GM18498 (cell line): ENCODE data around the gene TMEM132E.

Experiments used
- ATAC-seq: cut with Tn5 transposase; IDR thresholded peaks from one replicate; pipeline ENCODE4 v1.9.1; 2021; ENCODE audit warnings: mild to moderate bottlenecking, moderate library complexity; ENCODE audit not compliant: unreplicated experiment

Gene TMEM132E

GRCh38 chr17:34656801-34657200 lies 77.4 kb downstream of the TMEM132E start:
- no peak for ATAC-seq

- ATAC-seq, result no peak
Observed at GRCh38 chr17:34658811-34659560, 79.6 kb downstream of the TMEM132E start.

- ATAC-seq, result no peak
Observed at GRCh38 chr17:34663714-34664113, 84.3 kb downstream of the TMEM132E start.

- no peak for ATAC-seq
Observed at GRCh38 chr17:34665150-34665806, 85.9 kb downstream of the TMEM132E start.

DNA sequence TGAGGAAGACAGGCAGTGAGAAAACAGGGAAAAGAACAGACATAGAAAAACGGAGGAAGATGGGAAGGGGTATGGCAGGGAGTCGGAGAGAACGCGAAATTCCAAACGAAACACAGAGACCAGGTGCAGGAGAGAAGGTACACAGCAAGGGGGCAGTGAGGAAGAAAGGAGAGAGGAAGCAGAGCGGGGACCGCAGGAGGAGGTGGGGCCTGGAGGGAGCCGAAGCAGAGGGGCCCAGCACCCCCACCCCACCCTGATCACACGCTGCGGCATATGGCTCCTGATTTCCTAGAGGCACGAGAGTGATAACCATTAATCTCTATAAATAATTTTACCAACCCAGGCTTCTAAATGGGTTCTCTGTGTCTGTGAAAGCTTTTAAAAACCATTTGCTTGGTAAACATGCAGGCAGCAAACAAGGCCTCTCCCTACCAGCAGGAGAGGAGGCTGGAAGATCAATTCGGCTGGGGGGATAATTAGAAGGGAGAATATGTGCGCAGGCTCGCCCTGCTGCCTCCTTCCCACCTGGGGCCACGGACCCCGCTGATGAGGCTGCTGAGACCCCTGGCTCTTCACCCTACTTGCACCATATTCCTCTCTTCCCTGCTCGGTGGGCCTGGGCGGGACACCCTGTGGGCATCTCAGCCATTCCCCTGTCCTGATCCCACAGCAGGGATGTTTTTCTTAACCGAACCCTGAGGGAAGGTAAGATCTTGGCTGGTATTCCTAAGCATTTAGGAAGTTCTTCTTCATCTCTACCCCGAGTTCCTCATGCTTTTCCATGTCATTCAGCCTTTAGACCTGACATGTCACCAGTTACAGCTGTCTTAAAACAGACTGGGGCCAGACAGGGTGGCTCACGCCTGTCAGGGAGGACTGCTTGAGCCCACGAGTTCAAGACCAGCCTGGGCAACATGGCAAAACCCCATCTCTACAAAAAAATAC lies 86.7 kb downstream of the TMEM132E start:
- ATAC-seq, result no peak

DNA sequence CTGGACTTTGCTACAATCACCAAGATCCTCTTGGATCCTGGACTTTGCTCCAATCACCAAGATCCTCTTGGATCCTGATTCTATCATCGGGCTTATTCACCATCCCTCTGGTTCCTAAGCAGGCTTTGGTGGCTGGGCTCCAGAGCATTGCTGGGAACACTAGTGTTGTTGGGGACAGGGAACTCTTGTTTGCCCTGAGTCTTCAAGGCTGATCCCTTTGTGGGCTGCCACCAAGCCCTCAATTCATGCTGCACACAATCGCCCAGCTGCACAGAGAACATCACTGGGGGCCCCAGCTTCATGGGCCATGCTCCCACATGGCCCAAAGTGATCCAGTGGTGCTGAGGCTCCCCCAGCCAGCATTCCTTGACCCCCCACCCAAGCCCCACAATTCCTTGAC lies 88.3 kb downstream of the TMEM132E start:
- no peak for ATAC-seq

- ATAC-seq, result no peak
Observed at GRCh38 chr17:34668206-34668605, 88.8 kb downstream of the TMEM132E start.

GRCh38 chr17:34669511-34669910 lies 90.1 kb downstream of the TMEM132E start:
- ATAC-seq, result no peak

DNA sequence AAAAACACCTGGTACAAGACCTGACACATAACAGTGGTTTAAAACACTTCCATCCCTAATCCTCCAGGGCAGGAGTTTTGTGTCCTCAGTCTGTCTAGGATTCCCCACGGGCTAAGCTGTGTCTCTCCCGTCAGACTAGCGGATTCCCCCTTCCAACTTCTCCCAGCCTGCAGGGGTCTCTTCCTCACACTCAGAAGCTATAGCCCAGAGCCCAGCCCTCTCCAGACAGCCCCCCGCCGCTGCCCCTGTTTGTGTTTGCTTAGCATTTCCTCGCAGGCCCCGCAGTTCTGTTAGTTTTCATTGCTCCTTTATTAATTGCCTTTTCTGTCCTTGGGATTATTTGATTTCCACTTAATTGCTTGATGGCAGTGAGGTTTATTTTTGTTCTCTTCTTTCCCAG lies 91.2 kb downstream of the TMEM132E start:
- no peak for ATAC-seq

GRCh38 chr17:34671191-34671590 lies 91.8 kb downstream of the TMEM132E start:
- ATAC-seq, result no peak

DNA sequence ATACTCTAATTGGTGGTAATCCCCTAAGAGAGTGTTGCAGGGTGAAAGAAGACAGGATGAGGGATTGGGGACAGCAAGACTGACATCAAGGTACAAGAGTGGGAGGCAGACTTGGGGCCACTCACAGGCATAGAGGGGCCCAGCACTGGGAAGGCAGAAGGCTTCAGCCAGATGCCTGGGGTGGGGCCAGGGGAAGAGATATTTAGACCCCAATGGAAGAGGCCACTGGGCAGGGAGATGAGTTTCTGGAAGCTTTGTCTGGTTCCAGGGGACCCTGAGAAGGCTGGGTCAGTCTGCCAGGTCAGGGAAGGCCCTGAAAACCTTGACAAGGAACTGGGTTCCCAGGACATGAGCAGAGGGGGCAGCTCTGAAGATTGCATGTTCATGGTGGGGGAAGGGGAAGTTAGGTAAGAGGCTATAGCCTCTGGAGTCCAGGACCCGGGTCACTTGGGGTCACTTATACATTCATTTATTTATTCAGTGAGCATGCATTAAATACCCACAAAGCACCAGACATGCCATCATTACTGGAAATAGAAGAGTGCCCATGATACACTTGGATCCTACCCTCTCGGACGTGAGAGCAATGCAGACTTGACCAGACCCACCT lies 92.9 kb downstream of the TMEM132E start:
- no peak for ATAC-seq

GRCh38 chr17:34673516-34673915 lies 94.1 kb downstream of the TMEM132E start:
- no peak for ATAC-seq

GRCh38 chr17:34673995-34674890 lies 94.9 kb downstream of the TMEM132E start:
- no peak for ATAC-seq

- ATAC-seq, result no peak
Observed at GRCh38 chr17:34675143-34675542, 95.8 kb downstream of the TMEM132E start.

- no peak for ATAC-seq
Observed at GRCh38 chr17:34675605-34676004, 96.2 kb downstream of the TMEM132E start.

DNA sequence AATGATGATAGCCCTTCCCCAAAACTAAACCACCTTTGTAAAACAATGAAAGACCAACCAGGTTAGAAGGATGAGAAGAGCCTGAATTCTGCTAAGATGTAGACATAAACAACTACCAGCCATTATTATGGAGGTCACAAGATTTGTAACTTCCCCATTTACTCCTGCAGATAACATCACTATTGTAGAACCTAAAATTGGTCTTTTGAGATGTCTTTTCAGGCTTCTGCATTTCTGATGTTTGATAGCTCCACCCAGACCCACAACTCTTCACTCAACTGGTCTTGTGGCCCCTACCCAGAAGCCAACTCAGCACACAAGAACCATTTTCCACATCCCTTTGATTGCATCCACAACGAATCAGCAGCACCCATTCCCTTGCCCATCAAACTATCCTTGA lies 100.8 kb downstream of the TMEM132E start:
- ATAC-seq, result no peak

GRCh38 chr17:34682305-34682704 lies 102.9 kb downstream of the TMEM132E start:
- ATAC-seq, result no peak

DNA sequence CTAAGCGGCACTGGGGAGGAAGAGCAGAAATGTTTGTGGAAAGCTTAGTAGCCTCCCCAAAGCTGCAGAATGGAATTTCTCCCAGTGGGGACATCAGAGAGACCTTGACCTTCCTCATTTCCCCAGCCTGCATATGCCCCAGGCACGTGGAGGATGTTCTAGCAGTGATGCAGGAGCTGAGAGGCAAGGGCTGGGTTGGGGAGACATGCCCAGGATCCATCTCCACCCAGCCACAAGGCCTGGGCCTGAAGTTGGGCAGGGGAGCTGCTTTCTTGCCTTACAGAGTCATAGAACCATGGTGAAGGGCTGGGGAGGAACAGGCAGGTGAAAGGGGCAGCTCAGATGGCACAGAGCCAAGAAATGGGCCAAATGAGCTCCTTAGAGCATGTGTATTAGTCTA lies 104.0 kb downstream of the TMEM132E start:
- ATAC-seq, result no peak
